Esophagus muscularis mucosa (tissue), 3 donors: ENCODE measurements around the gene EDC3.

Experiments used
- CTCF ChIP-seq, 3 experiments: fragments of 200-600 bp in 2 of 3; fragments of 450-650 bp in 1 of 3; sonication (generic) in 2 of 3; IDR thresholded peaks; one replicate each; pipeline ENCODE4 v1.5.1; 2017 to 2019; ENCODE audit warnings: antibody characterized with exemption in 3 of 3, mild to moderate bottlenecking in 2 of 3, moderate library complexity in 1 of 3
- POLR2A ChIP-seq: fragments of 450-650 bp; IDR thresholded peaks from one replicate; pipeline ENCODE4 v1.6.1; 2017; ENCODE audit warnings: antibody characterized with exemption, moderate library complexity, mild to moderate bottlenecking, low read depth

- TF ChIP-seq CTCF (IDR thresholded peaks at IDR 0.05) (no peak), POLR2A (no peak)
These were observed 26.8 kb upstream of the EDC3 start for GRCh38 chr15:74722591-74722990.
